Measurements from ENCODE around the gene ARID1B.

DNA sequence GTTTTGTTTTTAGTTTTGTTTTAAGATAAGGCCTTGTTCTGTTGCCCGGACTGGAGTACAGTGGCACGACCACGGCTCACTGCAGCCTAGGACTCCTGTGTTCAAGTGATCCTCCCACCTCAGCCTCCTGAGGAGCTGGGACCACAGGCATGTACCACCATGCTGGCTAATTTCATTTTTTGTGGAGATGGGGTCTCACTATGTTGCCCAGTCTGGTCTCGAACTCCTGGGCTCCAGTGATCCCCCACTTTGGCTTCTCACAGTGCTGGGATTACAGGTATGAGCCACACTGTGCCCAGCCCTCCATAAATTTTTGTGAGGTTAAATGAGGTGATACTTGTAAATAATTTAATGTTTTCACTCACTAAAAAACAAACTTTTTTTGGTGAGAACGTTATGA, 76.6 kb downstream of the ARID1B start:
- TF ChIP-seq, protein P1, sequence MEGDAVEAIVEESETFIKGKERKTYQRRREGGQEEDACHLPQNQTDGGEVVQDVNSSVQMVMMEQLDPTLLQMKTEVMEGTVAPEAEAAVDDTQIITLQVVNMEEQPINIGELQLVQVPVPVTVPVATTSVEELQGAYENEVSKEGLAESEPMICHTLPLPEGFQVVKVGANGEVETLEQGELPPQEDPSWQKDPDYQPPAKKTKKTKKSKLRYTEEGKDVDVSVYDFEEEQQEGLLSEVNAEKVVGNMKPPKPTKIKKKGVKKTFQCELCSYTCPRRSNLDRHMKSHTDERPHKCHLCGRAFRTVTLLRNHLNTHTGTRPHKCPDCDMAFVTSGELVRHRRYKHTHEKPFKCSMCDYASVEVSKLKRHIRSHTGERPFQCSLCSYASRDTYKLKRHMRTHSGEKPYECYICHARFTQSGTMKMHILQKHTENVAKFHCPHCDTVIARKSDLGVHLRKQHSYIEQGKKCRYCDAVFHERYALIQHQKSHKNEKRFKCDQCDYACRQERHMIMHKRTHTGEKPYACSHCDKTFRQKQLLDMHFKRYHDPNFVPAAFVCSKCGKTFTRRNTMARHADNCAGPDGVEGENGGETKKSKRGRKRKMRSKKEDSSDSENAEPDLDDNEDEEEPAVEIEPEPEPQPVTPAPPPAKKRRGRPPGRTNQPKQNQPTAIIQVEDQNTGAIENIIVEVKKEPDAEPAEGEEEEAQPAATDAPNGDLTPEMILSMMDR (IDR thresholded peaks at IDR 0.05) = no peak
- no peak for TF ChIP-seq POLR2A (IDR thresholded peaks at IDR 0.05)

Measured in transverse colon (tissue), 3 donors.